HepG2 (cell line): Measurements from ENCODE around the gene RMI2. TPM values are rescaled to one million over a fixed set of nuclear protein-coding genes. Genes with fewer than 3 reads are reported as not detected.

Source experiments
- CAMTA2 ChIP-seq: sonication (generic); formaldehyde crosslinking; IDR thresholded peaks from 2 replicates; pipeline ENCODE4 v1.4.0; 2020; ENCODE audit warnings: mild to moderate bottlenecking, missing genetic modification reagents, borderline replicate concordance
- FOSL2 ChIP-seq: sonication (generic); formaldehyde crosslinking; IDR thresholded peaks from 2 replicates; pipeline ENCODE4 v1.4.0; 2020; ENCODE audit warnings: missing genetic modification reagents
- GPBP1L1 ChIP-seq: sonication (generic); formaldehyde crosslinking; IDR thresholded peaks from 2 replicates; pipeline ENCODE4 v1.5.0; 2020; ENCODE audit warnings: mild to moderate bottlenecking, missing genetic modification reagents
- HCFC1 ChIP-seq: fragments of 150-350 bp; IDR thresholded peaks from 2 replicates; pipeline ENCODE4 v1.6.1; 2014; ENCODE audit warnings: low read depth, low read length
- JUND ChIP-seq: sonication (generic); formaldehyde crosslinking; IDR thresholded peaks from 2 replicates; pipeline ENCODE4 v1.8.0; 2022; ENCODE audit warnings: mild to moderate bottlenecking, missing genetic modification reagents
- KLF11 ChIP-seq: IDR thresholded peaks from 2 replicates; pipeline ENCODE4 v1.6.1; 2016; ENCODE audit warnings: missing compliant biosample characterization
- KMT2B ChIP-seq: IDR thresholded peaks from 2 replicates; pipeline ENCODE4 v1.6.1; 2016; ENCODE audit warnings: missing genetic modification reagents, missing compliant biosample characterization
- MAFK ChIP-seq, 2 experiments: IDR thresholded peaks in 1 of 2; conservative IDR thresholded peaks in 1 of 2; 2 replicates each; pipeline ENCODE4 v1.6.1; 2011; ENCODE audit warnings: improper control_type of control experiment in 2 of 2, low read length in 2 of 2
- MEF2D ChIP-seq: sonication (generic); formaldehyde crosslinking; IDR thresholded peaks from 2 replicates; pipeline ENCODE4 v1.5.1; 2020; ENCODE audit warnings: mild to moderate bottlenecking, missing genetic modification reagents
- MTF1 ChIP-seq: sonication (generic); formaldehyde crosslinking; IDR thresholded peaks from 2 replicates; pipeline ENCODE4 v1.5.0; 2020; ENCODE audit warnings: missing genetic modification reagents
- NPAS2 ChIP-seq: sonication (generic); formaldehyde crosslinking; IDR thresholded peaks from 2 replicates; pipeline ENCODE4 v1.8.0; 2022; ENCODE audit warnings: mild to moderate bottlenecking, missing genetic modification reagents, borderline replicate concordance
- SPEN ChIP-seq: sonication (generic); formaldehyde crosslinking; IDR thresholded peaks from 2 replicates; pipeline ENCODE4 v1.5.1; 2020; ENCODE audit warnings: low read depth, mild to moderate bottlenecking, missing genetic modification reagents
- ZFP36L2 ChIP-seq: sonication (generic); formaldehyde crosslinking; IDR thresholded peaks from 2 replicates; pipeline ENCODE4 v1.4.0; 2020; ENCODE audit warnings: missing genetic modification reagents
- ZNF253 ChIP-seq: sonication (generic); formaldehyde crosslinking; IDR thresholded peaks from 2 replicates; pipeline ENCODE4 v1.8.0; 2022; ENCODE audit warnings: mild to moderate bottlenecking, missing genetic modification reagents, borderline replicate concordance
- ZNF569 ChIP-seq: sonication (generic); formaldehyde crosslinking; IDR thresholded peaks from 2 replicates; pipeline ENCODE4 v1.5.0; 2020; ENCODE audit warnings: mild to moderate bottlenecking, missing genetic modification reagents, moderate library complexity, borderline replicate concordance
- ZNF605 ChIP-seq: sonication (generic); formaldehyde crosslinking; IDR thresholded peaks from 2 replicates; pipeline ENCODE4 v1.8.0; 2022; ENCODE audit warnings: mild to moderate bottlenecking, missing genetic modification reagents
- ZNF609 ChIP-seq: sonication (generic); formaldehyde crosslinking; IDR thresholded peaks from 2 replicates; pipeline ENCODE4 v1.4.0; 2020; ENCODE audit warnings: mild to moderate bottlenecking, missing genetic modification reagents, borderline replicate concordance
- polyA plus RNA-seq, 8 experiments: library from polyadenylated mRNA; depleted of rRNA in 3 of 8; stranded (reverse) in 7 of 8; unstranded in 1 of 8; fragments of >200 nt; fragmentation: Illumina TruSeq in 4 of 8; extraction: Trizol in 4 of 8; gene quantifications; 2 replicates each; pipeline versions ENCODE4 v1.2.1 to v1.2.3, GENCODE V29; 2011 to 2016; ENCODE audit warnings: low read depth in 4 of 8, missing spikeins in 1 of 8, mixed read lengths in 1 of 8; ENCODE audit not compliant: insufficient read depth in 1 of 8
- total RNA-seq, 5 experiments: library from RNA; depleted of rRNA; stranded (reverse); fragments of >200 nt; fragmentation: Illumina TruSeq; extraction: Trizol; gene quantifications; 2 replicates each; pipeline ENCODE4 v1.2.3, GENCODE V29; 2016; ENCODE audit warnings: low read depth in 1 of 5
- TF ChIP-seq, protein P1 (sequence below): sonication (generic); formaldehyde crosslinking; conservative IDR thresholded peaks from 2 replicates; pipeline ENCODE4 v1.8.0; 2022; ENCODE audit warnings: mild to moderate bottlenecking, moderate library complexity, missing genetic modification reagents
- TF ChIP-seq, protein P2 (sequence below): sonication (generic); formaldehyde crosslinking; IDR thresholded peaks from 2 replicates; pipeline ENCODE4 v1.4.0; 2020; ENCODE audit warnings: low read depth, mild to moderate bottlenecking, missing genetic modification reagents

The RMI2 gene
- total and polyA plus RNA-seq, 2 of the 13 experiments (the other 11 are each of a cell fraction or from before 2014, with no cell fraction given), result 24.5 to 55.7 TPM

GRCh38 chr16:11345040-11345862, at the start of gene RMI2 (continued):
- TF ChIP-seq, protein P1, sequence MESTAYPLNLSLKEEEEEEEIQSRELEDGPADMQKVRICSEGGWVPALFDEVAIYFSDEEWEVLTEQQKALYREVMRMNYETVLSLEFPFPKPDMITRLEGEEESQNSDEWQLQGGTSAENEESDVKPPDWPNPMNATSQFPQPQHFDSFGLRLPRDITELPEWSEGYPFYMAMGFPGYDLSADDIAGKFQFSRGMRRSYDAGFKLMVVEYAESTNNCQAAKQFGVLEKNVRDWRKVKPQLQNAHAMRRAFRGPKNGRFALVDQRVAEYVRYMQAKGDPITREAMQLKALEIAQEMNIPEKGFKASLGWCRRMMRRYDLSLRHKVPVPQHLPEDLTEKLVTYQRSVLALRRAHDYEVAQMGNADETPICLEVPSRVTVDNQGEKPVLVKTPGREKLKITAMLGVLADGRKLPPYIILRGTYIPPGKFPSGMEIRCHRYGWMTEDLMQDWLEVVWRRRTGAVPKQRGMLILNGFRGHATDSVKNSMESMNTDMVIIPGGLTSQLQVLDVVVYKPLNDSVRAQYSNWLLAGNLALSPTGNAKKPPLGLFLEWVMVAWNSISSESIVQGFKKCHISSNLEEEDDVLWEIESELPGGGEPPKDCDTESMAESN (CRISPR knock-in tag), result peak; percentile 95
- TF ChIP-seq CAMTA2 (CRISPR knock-in tag) (no peak), MTF1 (CRISPR knock-in tag) (0 out of 2 replicates have a peak, but pooled peaks have one; percentile 14), KMT2B (CRISPR knock-in tag) (peak; percentile 95), MEF2D (CRISPR knock-in tag) (no peak), ZNF253 (CRISPR knock-in tag) (peak; percentile 49; the same call in 1 of the 2 replicates), NPAS2 (CRISPR knock-in tag) (no peak), JUND (CRISPR knock-in tag) (no peak), ZNF605 (CRISPR knock-in tag) (no peak), ZFP36L2 (CRISPR knock-in tag) (no peak), KLF11 (CRISPR knock-in tag) (peak; percentile 98), MAFK (conservative IDR thresholded peaks at IDR 0.05 in 1 of 2, IDR thresholded peaks at IDR 0.05 in 1 of 2; ENCODE audit: low read length in 2 of 2) (no peak), ZNF569 (CRISPR knock-in tag) (peak; percentile 90; the same call in 1 of the 2 replicates), HCFC1 (no peak), SPEN (CRISPR knock-in tag) (peak; percentile 71), ZNF609 (CRISPR knock-in tag) (0 out of 2 replicates have a peak, but pooled peaks have one; percentile 48), FOSL2 (CRISPR knock-in tag) (peak; percentile 53), GPBP1L1 (CRISPR knock-in tag) (no peak)
- TF ChIP-seq, protein P2, sequence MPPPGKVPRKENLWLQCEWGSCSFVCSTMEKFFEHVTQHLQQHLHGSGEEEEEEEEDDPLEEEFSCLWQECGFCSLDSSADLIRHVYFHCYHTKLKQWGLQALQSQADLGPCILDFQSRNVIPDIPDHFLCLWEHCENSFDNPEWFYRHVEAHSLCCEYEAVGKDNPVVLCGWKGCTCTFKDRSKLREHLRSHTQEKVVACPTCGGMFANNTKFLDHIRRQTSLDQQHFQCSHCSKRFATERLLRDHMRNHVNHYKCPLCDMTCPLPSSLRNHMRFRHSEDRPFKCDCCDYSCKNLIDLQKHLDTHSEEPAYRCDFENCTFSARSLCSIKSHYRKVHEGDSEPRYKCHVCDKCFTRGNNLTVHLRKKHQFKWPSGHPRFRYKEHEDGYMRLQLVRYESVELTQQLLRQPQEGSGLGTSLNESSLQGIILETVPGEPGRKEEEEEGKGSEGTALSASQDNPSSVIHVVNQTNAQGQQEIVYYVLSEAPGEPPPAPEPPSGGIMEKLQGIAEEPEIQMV (CRISPR knock-in tag), result peak; percentile 88
